ENCODE measurements around the gene KLHL29. TPM values are rescaled to one million over a fixed set of nuclear protein-coding genes. Genes with fewer than 3 reads are reported as not detected.

Gene KLHL29
- total and polyA plus RNA-seq, 4 experiments from 2014 or later, result 0.24 to 2.4 (median 1.9) TPM; not detected in 1

DNA sequence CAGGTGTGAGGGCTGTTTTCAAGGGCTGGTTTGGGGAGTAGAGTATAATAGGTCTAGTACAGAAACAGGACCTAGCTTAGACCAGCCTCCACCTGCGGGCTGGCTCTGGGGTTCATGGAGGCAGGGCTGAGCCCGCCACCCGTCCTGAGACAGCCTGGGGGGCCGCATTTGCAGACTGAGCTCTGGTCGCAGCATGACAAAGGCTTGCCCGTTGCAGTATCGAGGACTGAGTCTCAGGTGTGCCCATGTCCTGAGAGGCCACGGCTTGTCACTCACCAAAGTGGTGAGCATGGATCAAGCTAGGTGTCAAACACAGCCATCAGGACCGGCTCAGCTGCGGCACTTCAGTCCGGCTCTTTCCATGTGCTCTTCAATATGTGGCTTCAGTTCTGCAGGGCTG lies 144.7 kb downstream of the KLHL29 start:
- Mint-ChIP-seq H3K4me3 (no peak overlapping the region), H3K27ac (no peak overlapping the region), H3K36me3 (no peaks in the 10 kb centered on the region), H3K9me3 (no peaks in the 10 kb centered on the region), H3K27me3 (peaks cover 2 to 4% of the 10 kb centered on the region in 2 donors), H3K4me1 (peaks cover 22 to 36% (median 28%) of the 10 kb centered on the region in 4 donors)
- intact Hi-C loops (cut with micrococcal nuclease), result no loop called here
- H3K27ac ChIP-seq (ENCODE audit: low read depth, low read length), result no peak overlapping the region
- H3K36me3 ChIP-seq (ENCODE audit: insufficient read depth, low read length), result no peaks in the 10 kb centered on the region
- no peaks in the 10 kb centered on the region for H3K27me3 ChIP-seq (ENCODE audit: insufficient read depth, low read length)
- DNase-seq, result no peak
- ChIA-PET POLR2A (ENCODE audit: partially characterized antibody) (no interaction called here), CTCF (ENCODE audit: partially characterized antibody) (no interaction called here)
- H3K4me3 ChIP-seq (ENCODE audit: low read length in 2 of 2), result no peak overlapping the region
- peaks cover 24% of the 10 kb centered on the region for H3K4me1 ChIP-seq (ENCODE audit: insufficient read depth, low read length)
- no peaks in the 10 kb centered on the region for H3K9me3 ChIP-seq (ENCODE audit: control insufficient read depth in 1 of 2, low read length in 2 of 2)

DNA sequence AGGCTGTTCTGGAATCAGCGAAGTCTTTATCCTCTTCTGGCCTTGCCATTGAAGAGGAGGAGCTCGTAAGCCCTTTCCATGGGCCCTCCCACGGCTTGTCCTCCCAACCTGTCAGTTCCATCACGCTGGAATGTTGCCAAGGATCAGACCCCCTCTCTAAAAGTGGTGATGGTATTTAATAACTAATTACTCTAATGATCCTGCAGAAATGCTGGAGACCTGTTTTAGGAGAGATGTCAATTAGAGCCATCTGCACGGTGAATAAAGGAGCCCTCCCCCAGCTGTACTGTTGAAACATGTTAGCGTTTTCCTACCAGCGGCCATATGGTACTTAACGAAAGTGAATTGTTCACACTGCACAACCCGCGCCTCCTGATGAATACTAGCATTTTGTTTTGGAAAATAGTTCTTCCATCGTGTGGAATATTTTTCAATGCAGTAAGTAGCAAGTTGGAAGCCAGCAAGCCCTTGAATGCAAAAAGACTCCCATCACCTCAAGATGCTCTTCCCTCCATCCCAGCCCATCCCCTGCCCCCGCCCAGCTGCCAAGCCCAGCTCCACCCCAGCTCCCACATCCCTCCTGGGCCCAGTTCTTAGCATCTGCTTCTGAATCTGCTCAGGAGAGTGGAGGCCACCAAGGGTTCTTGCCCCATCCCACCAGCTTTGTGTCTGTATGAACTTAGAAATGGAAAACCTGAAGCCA lies 145.4 kb downstream of the KLHL29 start:
- intact Hi-C loops (cut with micrococcal nuclease), result no loop called here
- H3K27me3 Mint-ChIP-seq, result peaks cover 2 to 4% of the 10 kb centered on the region in 2 donors
- H3K4me3 ChIP-seq (ENCODE audit: low read length in 2 of 2), result no peak overlapping the region
- H3K9me3 Mint-ChIP-seq, result no peaks in the 10 kb centered on the region
- no peak overlapping the region for H3K4me3 Mint-ChIP-seq
- H3K4me1 Mint-ChIP-seq, result peaks cover 22 to 36% (median 29%) of the 10 kb centered on the region in 4 donors
- no peak overlapping the region for H3K27ac Mint-ChIP-seq
- ChIA-PET POLR2A (ENCODE audit: partially characterized antibody) (no interaction called here), CTCF (ENCODE audit: partially characterized antibody) (no interaction called here)
- no peaks in the 10 kb centered on the region for H3K27me3 ChIP-seq (ENCODE audit: insufficient read depth, low read length)
- H3K36me3 Mint-ChIP-seq, result no peaks in the 10 kb centered on the region
- no peak overlapping the region for H3K27ac ChIP-seq (ENCODE audit: low read depth, low read length)
- peaks cover 24% of the 10 kb centered on the region for H3K4me1 ChIP-seq (ENCODE audit: insufficient read depth, low read length)
- DNase-seq, result no peak
- no peaks in the 10 kb centered on the region for H3K36me3 ChIP-seq (ENCODE audit: insufficient read depth, low read length)
- no peaks in the 10 kb centered on the region for H3K9me3 ChIP-seq (ENCODE audit: control insufficient read depth in 1 of 2, low read length in 2 of 2)

DNA sequence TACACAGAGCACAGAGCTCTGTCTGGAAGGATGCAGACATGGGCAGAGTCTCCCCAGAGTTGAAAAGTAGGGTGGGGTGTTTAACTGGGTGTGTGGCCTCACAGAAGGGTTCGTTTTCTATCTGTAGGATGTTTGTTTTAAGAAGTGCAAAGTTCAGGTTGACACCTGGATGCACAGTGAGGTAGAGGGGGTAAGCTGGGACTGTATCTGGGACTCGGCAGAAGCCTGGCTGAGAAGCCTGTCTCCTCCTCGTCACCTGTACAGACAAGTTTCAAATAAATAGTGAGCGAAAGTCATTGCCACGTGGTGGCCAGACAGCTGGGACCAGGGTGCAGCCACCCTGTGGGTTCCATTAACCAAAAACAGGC lies 145.9 kb downstream of the KLHL29 start:
- Histone ChIP-seq H3K27ac (ENCODE audit: low read depth, low read length) (no peak overlapping the region), H3K4me1 (ENCODE audit: insufficient read depth, low read length) (peaks cover 24% of the 10 kb centered on the region), H3K36me3 (ENCODE audit: insufficient read depth, low read length) (no peaks in the 10 kb centered on the region), H3K27me3 (ENCODE audit: insufficient read depth, low read length) (no peaks in the 10 kb centered on the region), H3K4me3 (ENCODE audit: low read length in 2 of 2) (no peak overlapping the region), H3K9me3 (ENCODE audit: control insufficient read depth in 1 of 2, low read length in 2 of 2) (no peaks in the 10 kb centered on the region)
- peak overlapping the region in 1 of 7 donors; percentile 39 for H3K27ac Mint-ChIP-seq
- peaks cover 2 to 3% of the 10 kb centered on the region in 2 donors for H3K27me3 Mint-ChIP-seq
- POLR2A ChIA-PET (ENCODE audit: partially characterized antibody), result no interaction called here
- H3K4me1 Mint-ChIP-seq, result peaks cover 22 to 35% (median 29%) of the 10 kb centered on the region in 4 donors
- no peak overlapping the region for H3K4me3 Mint-ChIP-seq
- CTCF ChIA-PET (ENCODE audit: partially characterized antibody), result no interaction called here
- no peaks in the 10 kb centered on the region for H3K9me3 Mint-ChIP-seq
- DNase-seq, result no peak
- intact Hi-C loops (cut with micrococcal nuclease), result no loop called here
- H3K36me3 Mint-ChIP-seq, result no peaks in the 10 kb centered on the region

- Mint-ChIP-seq H3K27me3 (no peaks in the 10 kb centered on the region), H3K36me3 (no peaks in the 10 kb centered on the region), H3K27ac (peak overlapping the region in 4 of 7 donors; percentile 6 to 96 (median 67)), H3K4me3 (no peak overlapping the region), H3K4me1 (peaks cover 19 to 35% (median 25%) of the 10 kb centered on the region in 4 donors), H3K9me3 (no peaks in the 10 kb centered on the region)
- ChIA-PET CTCF (ENCODE audit: partially characterized antibody) (no interaction called here), POLR2A (ENCODE audit: partially characterized antibody) (no interaction called here)
- intact Hi-C loops (cut with micrococcal nuclease), result no loop called here
- no peak overlapping the region for H3K4me3 ChIP-seq (ENCODE audit: low read length in 2 of 2)
- H3K9me3 ChIP-seq (ENCODE audit: control insufficient read depth in 1 of 2, low read length in 2 of 2), result no peaks in the 10 kb centered on the region
- no peak overlapping the region for H3K27ac ChIP-seq (ENCODE audit: low read depth, low read length)
- H3K4me1 ChIP-seq (ENCODE audit: insufficient read depth, low read length), result peaks cover 24% of the 10 kb centered on the region
- no peaks in the 10 kb centered on the region for H3K27me3 ChIP-seq (ENCODE audit: insufficient read depth, low read length)
- no peak for DNase-seq
- no peaks in the 10 kb centered on the region for H3K36me3 ChIP-seq (ENCODE audit: insufficient read depth, low read length)
Measured at GRCh38 chr2:23531280-23531679, 146.3 kb downstream of the KLHL29 start.

GRCh38 chr2:23531881-23532280 lies 146.9 kb downstream of the KLHL29 start:
- Mint-ChIP-seq H3K4me1 (peaks cover 19 to 35% (median 26%) of the 10 kb centered on the region in 4 donors), H3K36me3 (no peaks in the 10 kb centered on the region), H3K4me3 (peak overlapping the region; percentile 5 to 98 (median 90)), H3K27ac (peak overlapping the region; percentile 37 to 97 (median 95)), H3K9me3 (no peaks in the 10 kb centered on the region), H3K27me3 (no peaks in the 10 kb centered on the region)
- peaks cover 24% of the 10 kb centered on the region for H3K4me1 ChIP-seq (ENCODE audit: insufficient read depth, low read length)
- intact Hi-C loops (cut with micrococcal nuclease), result loop anchor here (2.0 kb wide), 1 partner anchor 17 kb away; no protein-coding TSS in a partner anchor
- no peaks in the 10 kb centered on the region for H3K27me3 ChIP-seq (ENCODE audit: insufficient read depth, low read length)
- no peaks in the 10 kb centered on the region for H3K9me3 ChIP-seq (ENCODE audit: control insufficient read depth in 1 of 2, low read length in 2 of 2)
- H3K36me3 ChIP-seq (ENCODE audit: insufficient read depth, low read length), result no peaks in the 10 kb centered on the region
- ChIA-PET CTCF (ENCODE audit: partially characterized antibody) (interaction anchor here (0.9 kb wide), 1 partner anchor 10 kb away, joined by 3 read pairs; no protein-coding TSS in a partner anchor), POLR2A (ENCODE audit: partially characterized antibody) (interaction anchor here (0.6 to 0.9 kb wide), 2 partner anchors 10 to 147 kb away, joined by 3 read pairs; partner anchors contain the start of gene KLHL29)
- DNase-seq, result no peak
- H3K27ac ChIP-seq (ENCODE audit: low read depth, low read length), result peak overlapping the region; percentile 40
- H3K4me3 ChIP-seq (ENCODE audit: low read length in 2 of 2), result peak overlapping the region in 1 of 2 donors; percentile 42

- peaks cover 24% of the 10 kb centered on the region for H3K4me1 ChIP-seq (ENCODE audit: insufficient read depth, low read length)
- H3K27ac ChIP-seq (ENCODE audit: low read depth, low read length), result peak overlapping the region; percentile 40
- H3K4me3 Mint-ChIP-seq, result peak overlapping the region; percentile 86 to 98 (median 91)
- intact Hi-C loops (cut with micrococcal nuclease), result loop anchor here (2.0 kb wide), 1 partner anchor 18 kb away; no protein-coding TSS in a partner anchor
- H3K27me3 ChIP-seq (ENCODE audit: insufficient read depth, low read length), result no peaks in the 10 kb centered on the region
- H3K9me3 Mint-ChIP-seq, result no peaks in the 10 kb centered on the region
- peaks cover 19 to 35% (median 26%) of the 10 kb centered on the region in 4 donors for H3K4me1 Mint-ChIP-seq
- DNase-seq, result peak in 4 of 5 donors; percentile 35 to 49 (median 41)
- peak overlapping the region; percentile 27 to 42 for H3K4me3 ChIP-seq (ENCODE audit: low read length in 2 of 2)
- H3K9me3 ChIP-seq (ENCODE audit: control insufficient read depth in 1 of 2, low read length in 2 of 2), result no peaks in the 10 kb centered on the region
- H3K27ac Mint-ChIP-seq, result peak overlapping the region; percentile 83 to 97 (median 95)
- POLR2A ChIA-PET (ENCODE audit: partially characterized antibody), result interaction anchor here (0.6 to 0.9 kb wide), 2 partner anchors 11 to 148 kb away, joined by 3 read pairs; partner anchors contain the start of gene KLHL29
- no peaks in the 10 kb centered on the region for H3K36me3 Mint-ChIP-seq
- no peaks in the 10 kb centered on the region for H3K36me3 ChIP-seq (ENCODE audit: insufficient read depth, low read length)
- CTCF ChIA-PET (ENCODE audit: partially characterized antibody), result interaction anchor here (0.9 kb wide), 1 partner anchor 9 kb away, joined by 3 read pairs; no protein-coding TSS in a partner anchor
- H3K27me3 Mint-ChIP-seq, result no peaks in the 10 kb centered on the region
Measured at GRCh38 chr2:23532391-23533337, 147.7 kb downstream of the KLHL29 start.

DNA sequence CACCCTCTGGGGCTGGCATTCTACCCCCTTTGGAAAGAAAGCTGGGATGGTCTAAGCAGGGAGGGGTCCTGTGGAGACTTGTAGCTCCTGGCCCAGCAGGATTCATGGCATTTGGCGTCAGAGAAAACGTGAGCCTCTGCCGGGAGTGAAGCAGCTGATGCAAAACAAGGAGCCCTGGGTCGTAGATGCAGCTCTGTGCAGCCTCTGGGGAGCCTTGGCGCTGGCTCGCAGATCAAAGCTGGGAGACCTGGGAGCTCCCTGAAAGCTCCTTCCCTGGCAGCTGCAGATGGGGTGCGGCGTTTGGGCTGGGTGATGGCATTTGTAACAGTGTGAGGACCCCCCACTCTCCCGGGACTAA lies 148.3 kb downstream of the KLHL29 start:
- peak overlapping the region; percentile 19 to 96 (median 95) for H3K27ac Mint-ChIP-seq
- no peak for DNase-seq
- intact Hi-C loops (cut with micrococcal nuclease), result loop anchor here (2.0 kb wide), 1 partner anchor 19 kb away; no protein-coding TSS in a partner anchor
- no peaks in the 10 kb centered on the region for H3K27me3 Mint-ChIP-seq
- Histone ChIP-seq H3K27me3 (ENCODE audit: insufficient read depth, low read length) (no peaks in the 10 kb centered on the region), H3K9me3 (ENCODE audit: control insufficient read depth in 1 of 2, low read length in 2 of 2) (no peaks in the 10 kb centered on the region), H3K4me3 (ENCODE audit: low read length in 2 of 2) (no peak overlapping the region), H3K27ac (ENCODE audit: low read depth, low read length) (no peak overlapping the region), H3K4me1 (ENCODE audit: insufficient read depth, low read length) (peaks cover 24% of the 10 kb centered on the region), H3K36me3 (ENCODE audit: insufficient read depth, low read length) (no peaks in the 10 kb centered on the region)
- ChIA-PET POLR2A (ENCODE audit: partially characterized antibody) (no interaction called here), CTCF (ENCODE audit: partially characterized antibody) (no interaction called here)
- H3K4me1 Mint-ChIP-seq, result peaks cover 19 to 35% (median 26%) of the 10 kb centered on the region in 4 donors
- no peaks in the 10 kb centered on the region for H3K9me3 Mint-ChIP-seq
- H3K4me3 Mint-ChIP-seq, result peak overlapping the region; percentile 86 to 98 (median 91)
- H3K36me3 Mint-ChIP-seq, result no peaks in the 10 kb centered on the region

Data from CD4-positive, alpha-beta memory T cell (primary cell).